ENCODE measurements around the gene MITF. TPM values are rescaled to one million over a fixed set of nuclear protein-coding genes. Genes with fewer than 3 reads are reported as not detected.
A peak's percentile ranks its signal among the peaks of the same experiment; 100 is the strongest.

The MITF gene
- total RNA-seq, 4 donors from 2014 or later: 1.6 to 22.5 (median 6.6) TPM

DNA sequence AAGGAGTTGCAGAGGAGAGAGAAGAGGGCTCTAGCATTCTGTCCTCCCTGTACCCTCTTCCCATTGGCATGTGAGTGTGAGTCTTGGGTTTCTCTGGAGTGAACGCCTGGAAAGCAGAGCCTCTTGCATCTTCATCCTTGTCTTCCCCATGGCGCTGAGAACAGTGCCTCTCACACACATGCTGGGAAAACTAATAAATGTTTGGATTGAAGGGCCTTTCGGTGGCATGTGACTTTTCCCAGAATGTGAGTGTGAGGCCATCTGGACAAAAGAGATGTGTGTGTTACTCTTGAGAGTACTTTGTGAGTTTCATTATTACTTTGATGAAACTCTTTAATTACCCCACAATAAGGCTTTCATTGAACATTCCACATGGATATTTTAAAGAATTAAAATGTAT, 122.3 kb downstream of the MITF start:
- Histone ChIP-seq H3K36me3 (no peaks in the 10 kb centered on the region), H3K9me3 (no peaks in the 10 kb centered on the region), H3K4me3 (no peak overlapping the region), H3K27ac (no peak overlapping the region), H3K4me1 (peaks cover 6 to 25% (median 9%) of the 10 kb centered on the region in 3 donors), H3K27me3 (no peaks in the 10 kb centered on the region)
- intact Hi-C loops (cut with DNase I): no loop called here
- DNase-seq: no peak
- WGBS, 2 donors: 83 to 98% methylated on average over 3 of the region's 3 CpGs
- TF ChIP-seq, protein P1, sequence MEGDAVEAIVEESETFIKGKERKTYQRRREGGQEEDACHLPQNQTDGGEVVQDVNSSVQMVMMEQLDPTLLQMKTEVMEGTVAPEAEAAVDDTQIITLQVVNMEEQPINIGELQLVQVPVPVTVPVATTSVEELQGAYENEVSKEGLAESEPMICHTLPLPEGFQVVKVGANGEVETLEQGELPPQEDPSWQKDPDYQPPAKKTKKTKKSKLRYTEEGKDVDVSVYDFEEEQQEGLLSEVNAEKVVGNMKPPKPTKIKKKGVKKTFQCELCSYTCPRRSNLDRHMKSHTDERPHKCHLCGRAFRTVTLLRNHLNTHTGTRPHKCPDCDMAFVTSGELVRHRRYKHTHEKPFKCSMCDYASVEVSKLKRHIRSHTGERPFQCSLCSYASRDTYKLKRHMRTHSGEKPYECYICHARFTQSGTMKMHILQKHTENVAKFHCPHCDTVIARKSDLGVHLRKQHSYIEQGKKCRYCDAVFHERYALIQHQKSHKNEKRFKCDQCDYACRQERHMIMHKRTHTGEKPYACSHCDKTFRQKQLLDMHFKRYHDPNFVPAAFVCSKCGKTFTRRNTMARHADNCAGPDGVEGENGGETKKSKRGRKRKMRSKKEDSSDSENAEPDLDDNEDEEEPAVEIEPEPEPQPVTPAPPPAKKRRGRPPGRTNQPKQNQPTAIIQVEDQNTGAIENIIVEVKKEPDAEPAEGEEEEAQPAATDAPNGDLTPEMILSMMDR (IDR thresholded peaks at IDR 0.05): no peak
- no peak for TF ChIP-seq POLR2A (IDR thresholded peaks at IDR 0.05)

DNA sequence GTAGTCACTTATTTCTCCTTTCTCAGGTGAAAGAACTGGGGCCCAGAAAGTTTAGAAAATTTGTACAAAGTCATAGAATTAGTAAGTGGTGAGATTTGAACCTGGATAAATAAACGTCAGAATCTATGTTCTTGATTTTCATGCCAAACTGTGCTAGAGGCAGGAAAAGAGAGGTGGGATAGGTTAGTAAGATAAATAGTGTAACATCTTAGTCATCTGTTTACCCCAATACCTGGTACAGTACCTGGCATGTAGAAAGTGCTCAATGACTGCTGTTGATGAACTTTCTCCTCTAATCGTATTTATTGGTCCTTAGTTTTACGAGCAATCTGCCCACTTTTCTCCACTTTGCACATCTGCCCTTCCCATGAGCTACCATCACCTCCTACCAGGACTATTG, 124.9 kb downstream of the MITF start:
- WGBS, 2 donors: 81 to 88% methylated on average over 3 of the region's 3 CpGs
- no peak for DNase-seq

DNA sequence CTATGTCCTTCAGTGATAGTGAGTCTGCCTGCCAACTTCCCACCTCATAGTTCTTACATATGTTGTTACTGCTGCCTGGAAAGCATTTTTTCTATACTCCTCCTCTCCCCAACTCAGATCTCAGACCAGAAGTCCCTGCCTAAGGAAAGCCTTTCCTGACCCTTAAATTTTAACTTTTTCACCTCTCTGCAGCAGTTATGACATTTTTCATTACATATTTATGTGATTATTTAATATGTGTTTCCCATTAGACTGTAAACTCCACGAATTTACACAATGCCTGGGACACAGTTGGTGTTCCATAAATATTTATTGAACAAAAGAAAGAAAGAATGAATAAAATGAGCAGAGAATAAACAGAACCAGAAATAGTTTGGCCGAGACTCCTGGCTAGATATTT, 125.5 kb downstream of the MITF start:
- Histone ChIP-seq H3K27me3 (no peaks in the 10 kb centered on the region), H3K4me1 (peaks cover 9 to 38% (median 14%) of the 10 kb centered on the region in 3 donors)
- no peak for DNase-seq

More for the DNA sequence above, 124.9 kb downstream of the MITF start:
- H3K4me1 ChIP-seq: peaks cover 9 to 38% (median 14%) of the 10 kb centered on the region in 3 donors
- no peak overlapping the region for H3K4me3 ChIP-seq
- TF ChIP-seq, protein P1 (IDR thresholded peaks at IDR 0.05): no peak
- TF ChIP-seq POLR2A (IDR thresholded peaks at IDR 0.05): no peak
- H3K9me3 ChIP-seq: no peaks in the 10 kb centered on the region
- H3K27me3 ChIP-seq: no peaks in the 10 kb centered on the region
- no peak overlapping the region for H3K27ac ChIP-seq
- intact Hi-C loops (cut with DNase I): no loop called here
- H3K36me3 ChIP-seq: no peaks in the 10 kb centered on the region

DNA sequence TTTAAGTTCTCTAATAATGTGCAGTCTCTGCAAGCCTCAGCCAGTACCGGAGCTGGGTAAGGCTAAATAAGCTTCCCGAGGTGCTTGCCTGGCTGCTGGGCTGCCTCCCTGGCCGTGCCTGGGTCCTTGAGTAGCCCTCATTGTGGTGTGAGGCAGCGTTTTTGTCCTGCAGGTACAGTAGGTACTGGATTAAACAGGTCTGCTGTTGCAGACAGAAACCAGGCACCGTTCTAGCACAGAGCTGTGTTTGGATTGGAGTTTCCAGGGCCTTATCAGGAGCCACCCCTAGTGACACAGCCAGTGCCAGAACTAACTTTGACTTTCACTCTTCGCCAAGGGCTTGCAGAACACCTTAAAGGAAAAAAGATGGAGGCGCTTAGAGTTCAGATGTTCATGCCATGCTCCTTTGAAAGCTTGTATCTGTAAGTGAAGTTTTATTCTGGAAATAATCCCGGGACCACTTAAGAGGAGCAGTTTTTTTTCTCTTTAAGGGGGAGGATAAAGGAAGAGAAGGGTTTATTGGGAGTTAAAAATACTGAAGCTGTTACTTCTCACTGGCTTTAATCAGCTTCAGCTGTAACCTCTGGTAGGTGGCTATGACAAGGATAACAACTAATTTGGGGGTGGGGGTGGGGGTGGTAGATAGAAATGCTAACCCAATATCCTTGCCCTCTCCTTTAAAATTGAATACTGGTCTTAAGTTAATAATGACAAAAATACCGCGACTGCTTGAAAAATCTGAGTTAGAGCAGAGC, 126.8 kb downstream of the MITF start:
- intact Hi-C loops (cut with DNase I): no loop called here
- DNase-seq: no peak
- H3K4me1 ChIP-seq: peaks cover 9 to 38% (median 14%) of the 10 kb centered on the region in 3 donors

More for the DNA sequence above, 125.5 kb downstream of the MITF start:
- no peak overlapping the region for H3K4me3 ChIP-seq
- WGBS, 2 donors: 49 to 52% methylated on average over 2 of the region's 2 CpGs
- H3K9me3 ChIP-seq: no peaks in the 10 kb centered on the region
- intact Hi-C loops (cut with DNase I): no loop called here
- TF ChIP-seq, protein P1 (IDR thresholded peaks at IDR 0.05): no peak
- TF ChIP-seq POLR2A (IDR thresholded peaks at IDR 0.05): no peak
- peak overlapping the region in 1 of 4 donors; percentile 23 for H3K27ac ChIP-seq
- H3K36me3 ChIP-seq: no peaks in the 10 kb centered on the region

More for the DNA sequence above, 126.8 kb downstream of the MITF start:
- Histone ChIP-seq H3K36me3 (no peaks in the 10 kb centered on the region), H3K9me3 (no peaks in the 10 kb centered on the region), H3K27ac (peak overlapping the region in 3 of 4 donors; percentile 43 to 60 (median 52)), H3K27me3 (no peaks in the 10 kb centered on the region), H3K4me3 (peak overlapping the region in 3 of 4 donors; percentile 19 to 42 (median 28))
- TF ChIP-seq, protein P1 (IDR thresholded peaks at IDR 0.05): no peak
- TF ChIP-seq POLR2A (IDR thresholded peaks at IDR 0.05): no peak
- WGBS, 2 donors: 22 to 54% methylated on average over 6 to 9 of the region's 10 CpGs

Measured in esophagus squamous epithelium (tissue), 5 donors.